K562 (cell line): ENCODE results near the gene NUP50. TPM values are rescaled to one million over a fixed set of nuclear protein-coding genes. Genes with fewer than 3 reads are reported as not detected.

Experiments used
- ATAC-seq: fragments of 200-7000 bp; cut with Tn5 transposase; 3 replicates; pipeline ENCODE4 v1.9.1; 2020; ENCODE audit warnings: moderate library complexity
- BruUV-seq: library from RNA; stranded (reverse); fragments of 400-500 nt; replicated peaks from 2 replicates; lab custom pipeline; 2021; lab: Mats Ljungman, UMichigan
- CTCF ChIA-PET: fragments of 300-600 bp; formaldehyde crosslinking; extraction: SDS; loops from one replicate; lab custom pipeline; 2021; ENCODE audit warnings: low intra/inter-chr PET ratio; lab: Yijun Ruan, JAX
- POLR2A ChIA-PET: fragments of 300-600, 350-650 bp; sonication (Branson Sonifier 250); formaldehyde crosslinking; extraction: SDS; loops from one replicate; lab custom pipeline; 2021; ENCODE audit warnings: antibody characterized with exemption, inconsistent platforms; lab: Yijun Ruan, JAX
- DNase-seq, 4 experiments: peaks; one replicate each; pipeline versions ENCODE4 v3.0.0 to v3.0.0-alpha.2; 2011 to 2018; ENCODE audit warnings: low spot score in 3 of 4, mixed read lengths in 3 of 4; ENCODE audit errors: extremely low read depth in 1 of 4
- FAIRE-seq: peaks from 2 replicates; lab custom pipeline; 2011; peaks lifted over from hg19 to GRCh38; lab: Jason Lieb, UNC
- H2AFZ ChIP-seq: 2 replicates; pipeline ENCODE4 v1.6.0; 2011; ENCODE audit warnings: low read depth, low read length, control low read depth, inconsistent platforms
- H3K27ac ChIP-seq: fragments of 200-600 bp; 3 replicates; pipeline ENCODE4 v1.8.0; 2011; ENCODE audit warnings: low read depth, mild to moderate bottlenecking, control low read depth, inconsistent platforms, low read length, moderate library complexity, mixed read lengths; ENCODE audit errors: extremely low read depth
- H3K27me3 ChIP-seq, 2 experiments: fragments of 300-600 bp in 1 of 2; 2 replicates in 1 of 2; 3 replicates in 1 of 2; pipeline versions ENCODE4 v1.6.0 to v1.8.0; 2011; ENCODE audit warnings: inconsistent platforms in 2 of 2, low read length in 2 of 2, mild to moderate bottlenecking in 1 of 2, mixed read lengths in 1 of 2, moderate library complexity in 1 of 2; ENCODE audit not compliant: control insufficient read depth in 2 of 2, insufficient read depth in 2 of 2
- H3K36me3 ChIP-seq: fragments of 300-600 bp; 3 replicates; pipeline ENCODE4 v1.8.0; 2011; ENCODE audit warnings: mild to moderate bottlenecking, low read length, inconsistent platforms; ENCODE audit not compliant: control insufficient read depth, insufficient read depth
- H3K4me1 ChIP-seq, 2 experiments: fragments of 200-600 bp in 1 of 2; replicated peaks in 1 of 2; 2 replicates in 1 of 2; 3 replicates in 1 of 2; pipeline versions ENCODE4 v1.5.1 to v1.8.0; 2011; ENCODE audit warnings: inconsistent platforms in 2 of 2, low read length in 2 of 2, mild to moderate bottlenecking in 1 of 2, mixed read lengths in 1 of 2, moderate library complexity in 1 of 2; ENCODE audit not compliant: control insufficient read depth in 2 of 2, insufficient read depth in 2 of 2
- H3K4me2 ChIP-seq: 2 replicates; pipeline ENCODE4 v1.6.1; 2011; ENCODE audit warnings: low read length, control low read depth, inconsistent platforms, mixed read lengths; ENCODE audit not compliant: insufficient read depth
- H3K4me3 ChIP-seq: fragments of 200-600 bp; sonication (generic), shearing (Covaris generic); 2 replicates; pipeline ENCODE4 v1.5.1; 2016; ENCODE audit warnings: control low read depth, inconsistent platforms
- H3K79me2 ChIP-seq: fragments of 200-600 bp; 3 replicates; pipeline ENCODE4 v1.8.0; 2011; ENCODE audit warnings: low read length, inconsistent platforms; ENCODE audit not compliant: control insufficient read depth, insufficient read depth
- H3K9ac ChIP-seq, 2 experiments: 2 replicates each; pipeline versions ENCODE4 v1.6.0 to v1.6.1; 2011; ENCODE audit warnings: low read depth in 2 of 2, low read length in 2 of 2, control low read depth in 1 of 2, inconsistent platforms in 1 of 2, mild to moderate bottlenecking in 1 of 2, mixed read lengths in 1 of 2; ENCODE audit not compliant: insufficient read depth in 1 of 2
- H3K9me1 ChIP-seq: one replicate; pipeline ENCODE4 v1.6.0; 2011; ENCODE audit warnings: inconsistent platforms, mild to moderate bottlenecking, low read length, moderate library complexity; ENCODE audit not compliant: control insufficient read depth, insufficient read depth
- H3K9me3 ChIP-seq: replicated peaks from 2 replicates; pipeline ENCODE4 v1.5.1; 2011; ENCODE audit warnings: low read depth, low read length, inconsistent platforms; ENCODE audit not compliant: control insufficient read depth, insufficient read depth
- H4K20me1 ChIP-seq: replicated peaks from 2 replicates; pipeline ENCODE4 v1.6.1; 2011; ENCODE audit warnings: low read length, inconsistent platforms, mixed read lengths; ENCODE audit not compliant: control insufficient read depth, insufficient read depth
- GATA2 ChIP-seq: sonication (generic); formaldehyde crosslinking; IDR thresholded peaks from 2 replicates; pipeline ENCODE4 v1.4.0; 2020; ENCODE audit warnings: mild to moderate bottlenecking, missing genetic modification reagents
- GTF2A2 ChIP-seq: IDR thresholded peaks from 2 replicates; pipeline ENCODE4 v1.6.1; 2016; ENCODE audit warnings: mild to moderate bottlenecking, missing genetic modification characterization, missing compliant biosample characterization
- GTF2F1 ChIP-seq: IDR thresholded peaks from 2 replicates; pipeline ENCODE4 v1.6.1; 2011; ENCODE audit warnings: low read depth, low read length, improper control_type of control experiment
- HMG20B ChIP-seq: fragments of 250-450 bp; sonication (Bioruptor Pico); IDR thresholded peaks from 2 replicates; pipeline ENCODE4 v1.5.0; 2021; ENCODE audit warnings: mild to moderate bottlenecking
- KAT8 ChIP-seq: fragments of 450-650 bp; IDR thresholded peaks from 2 replicates; pipeline ENCODE4 v1.6.1; 2016; ENCODE audit warnings: low read depth, mild to moderate bottlenecking
- KDM2B ChIP-seq: fragments of 250-450 bp; sonication (Bioruptor Pico); IDR thresholded peaks from 2 replicates; pipeline ENCODE4 v1.8.0; 2021; ENCODE audit warnings: mild to moderate bottlenecking, moderate library complexity
- MAZ ChIP-seq, 2 experiments: fragments of 450-650 bp in 1 of 2; sonication (generic) in 1 of 2; formaldehyde crosslinking; IDR thresholded peaks in 1 of 2; conservative IDR thresholded peaks in 1 of 2; 2 replicates each; pipeline versions ENCODE4 v1.4.0 to v1.5.0; 2020; ENCODE audit warnings: mild to moderate bottlenecking in 1 of 2, missing genetic modification reagents in 1 of 2
- NCOA4 ChIP-seq: fragments of 450-650 bp; IDR thresholded peaks from 2 replicates; pipeline ENCODE4 v1.6.1; 2018; ENCODE audit warnings: mild to moderate bottlenecking; ENCODE audit not compliant: partially characterized antibody
- SMC3 ChIP-seq: conservative IDR thresholded peaks from 2 replicates; pipeline ENCODE4 v1.6.1; 2011; ENCODE audit warnings: low read depth, low read length, improper control_type of control experiment; ENCODE audit not compliant: insufficient read depth
- ZBTB34 ChIP-seq: fragments of 250-450 bp; sonication (Bioruptor Pico); IDR thresholded peaks from 2 replicates; pipeline ENCODE4 v1.8.0; 2021; ENCODE audit warnings: mild to moderate bottlenecking, moderate library complexity
- ZBTB8A ChIP-seq: fragments of 450-650 bp; IDR thresholded peaks from 2 replicates; pipeline ENCODE4 v1.6.1; 2018; ENCODE audit warnings: mild to moderate bottlenecking, moderate library complexity; ENCODE audit not compliant: partially characterized antibody
- ZKSCAN8 ChIP-seq: fragments of 200-800 bp; sonication (Bioruptor generic); IDR thresholded peaks from 2 replicates; pipeline ENCODE4 v1.6.1; 2016; ENCODE audit warnings: missing genetic modification characterization, missing compliant biosample characterization
- ZNF24 ChIP-seq: fragments of 450-650 bp; IDR thresholded peaks from 2 replicates; pipeline ENCODE4 v1.6.1; 2016
- ZNF699 ChIP-seq: fragments of 250-450 bp; sonication (Bioruptor Pico); IDR thresholded peaks from 2 replicates; pipeline ENCODE4 v1.8.0; 2021; ENCODE audit warnings: mild to moderate bottlenecking, moderate library complexity; ENCODE audit not compliant: insufficient replicate concordance
- WGBS: fragments of 100-300 bp; shearing (Covaris generic); methylation state at CpG from one replicate; pipeline ENCODE4 v1.1.6; 2016; ENCODE audit warnings: low coverage, mixed read lengths; ENCODE audit not compliant: insufficient coverage; ENCODE audit errors: missing lambda C conversion rate; 5-methylcytosine and 5-hydroxymethylcytosine counted together
- in situ Hi-C: fragments of 300-500 bp; cut with MboI; formaldehyde crosslinking; loops from 4 replicates; pipeline ENCODE4 v1.15.0; 2018; ENCODE audit warnings: inconsistent platforms, mixed read lengths
- intact Hi-C: fragments of 100-400 bp; cut with micrococcal nuclease; formaldehyde crosslinking; loops from 2 replicates; pipeline ENCODE4 v1.14.2; 2022
- polyA plus RNA-seq, 8 experiments: library from polyadenylated mRNA; depleted of rRNA in 4 of 8; stranded (reverse) in 5 of 8; unstranded in 3 of 8; fragments of >200 nt; fragmentation: Nextera tagmentation in 2 of 8; fragmentation: Illumina TruSeq in 1 of 8; extraction: Ambion mirVana in 2 of 8; extraction: Trizol in 1 of 8; gene quantifications; 2 replicates each; pipeline versions ENCODE4 v1.2.1 to v1.2.3, GENCODE V29; 2011 to 2014; ENCODE audit warnings: inconsistent platforms in 1 of 8, missing spikeins in 1 of 8
- total RNA-seq, 7 experiments: library from RNA; depleted of rRNA in 6 of 7; stranded (reverse); fragments of >200 nt in 6 of 7; fragmentation: Illumina TruSeq in 2 of 7; extraction: Trizol in 2 of 7; gene quantifications; 2 replicates each; pipeline versions ENCODE4 v1.2.1 to v1.2.3, GENCODE V29; 2011 to 2021; ENCODE audit warnings: low replicate concordance in 1 of 7
- TF ChIP-seq, protein P1 (sequence below): sonication (generic); formaldehyde crosslinking; IDR thresholded peaks from 2 replicates; pipeline ENCODE4 v1.8.1; 2023; ENCODE audit warnings: mild to moderate bottlenecking, missing genetic modification reagents, moderate library complexity

NUP50 gene
- total and polyA plus RNA-seq, 9 of the 15 experiments (the other 6 are each of a cell fraction or from before 2014, with no cell fraction given), result 23.8 to 83.7 (median 55.3) TPM

DNA sequence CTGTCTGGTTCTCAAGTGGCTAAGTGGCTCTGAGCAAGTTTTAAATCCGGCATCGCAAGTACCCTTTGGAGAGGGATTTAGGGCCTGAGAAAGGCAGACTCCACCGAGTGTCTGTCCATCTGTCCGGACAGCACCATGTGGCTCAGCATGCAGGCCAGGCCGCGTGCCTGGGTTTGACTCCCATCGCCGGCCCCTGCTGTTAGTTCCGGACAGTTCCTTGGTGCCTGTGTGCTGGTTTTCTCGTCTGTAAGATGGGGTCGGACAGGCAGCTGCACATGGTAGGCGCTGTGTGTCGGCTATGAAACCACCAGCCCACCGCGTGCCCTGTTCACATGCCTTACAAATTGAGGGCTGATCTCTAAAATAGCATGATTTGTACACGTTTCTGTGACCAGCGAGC lies 31.0 kb downstream of the NUP50 start:
- peaks cover 2% of the 10 kb centered on the region for H3K9me1 ChIP-seq
- H3K9ac ChIP-seq, result no peak overlapping the region
- in situ Hi-C loops (loop anchor here (10.0 kb wide), 2 partner anchors 80 to 1510 kb away; no protein-coding TSS in a partner anchor), intact Hi-C loops (no loop called here)
- POLR2A ChIA-PET, result interaction anchor here (1.1 kb wide), 1 partner anchor 30 kb away, joined by 3 read pairs; no protein-coding TSS in a partner anchor
- FAIRE-seq, result no peak
- no peak overlapping the region for H3K4me2 ChIP-seq
- TF ChIP-seq GATA2 (CRISPR knock-in tag), result no peak
- TF ChIP-seq SMC3, result no peak
- no peak for TF ChIP-seq ZKSCAN8 (CRISPR knock-in tag)
- TF ChIP-seq KAT8, result no peak
- TF ChIP-seq ZBTB8A, result no peak
- no peak for TF ChIP-seq HMG20B (CRISPR knock-in tag)
- no peak for TF ChIP-seq GTF2A2 (tag)
- TF ChIP-seq KDM2B (CRISPR knock-in tag), result no peak
- no peak for TF ChIP-seq GTF2F1
- TF ChIP-seq ZBTB34 (CRISPR knock-in tag), result no peak
- TF ChIP-seq NCOA4, result no peak
- TF ChIP-seq MAZ (CRISPR knock-in tag; conservative IDR thresholded peaks at IDR 0.05 in 1 of 2, IDR thresholded peaks at IDR 0.05 in 1 of 2), result no peak
- TF ChIP-seq ZNF699 (CRISPR knock-in tag), result no peak
- TF ChIP-seq ZNF24, result no peak
- TF ChIP-seq, protein P1, sequence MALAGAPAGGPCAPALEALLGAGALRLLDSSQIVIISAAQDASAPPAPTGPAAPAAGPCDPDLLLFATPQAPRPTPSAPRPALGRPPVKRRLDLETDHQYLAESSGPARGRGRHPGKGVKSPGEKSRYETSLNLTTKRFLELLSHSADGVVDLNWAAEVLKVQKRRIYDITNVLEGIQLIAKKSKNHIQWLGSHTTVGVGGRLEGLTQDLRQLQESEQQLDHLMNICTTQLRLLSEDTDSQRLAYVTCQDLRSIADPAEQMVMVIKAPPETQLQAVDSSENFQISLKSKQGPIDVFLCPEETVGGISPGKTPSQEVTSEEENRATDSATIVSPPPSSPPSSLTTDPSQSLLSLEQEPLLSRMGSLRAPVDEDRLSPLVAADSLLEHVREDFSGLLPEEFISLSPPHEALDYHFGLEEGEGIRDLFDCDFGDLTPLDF (CRISPR knock-in tag), result no peak
- TF ChIP-seq, all 486 proteins: peak for 0
- BruUV-seq, result no TSS peak
- peaks cover 13 to 25% of the 10 kb centered on the region in 2 experiments; a peak in 4 of 5 replicates for H3K4me1 ChIP-seq
- no peaks in the 10 kb centered on the region for H3K79me2 ChIP-seq
- ATAC-seq (no peak), DNase-seq (no peak)
- no peak overlapping the region for H2AFZ ChIP-seq
- H4K20me1 ChIP-seq, result no peaks in the 10 kb centered on the region
- H3K27me3 ChIP-seq, result no peaks in the 10 kb centered on the region
- H3K27ac ChIP-seq, result no peak overlapping the region
- CTCF ChIA-PET, result no interaction called here
- no peaks in the 10 kb centered on the region for H3K9me3 ChIP-seq
- no peaks in the 10 kb centered on the region for H3K36me3 ChIP-seq
- no peak overlapping the region for H3K4me3 ChIP-seq
- WGBS, result 76% methylated on average over 10 of the region's 17 CpGs
